Endometrium (tissue), 2 donors: Measurements from ENCODE around the gene KATNB1.
"Not testable (repeated sequence)": the region's sequence is repeated elsewhere in the genome, so short reads cannot be mapped to it uniquely, and the experiment has no call there.

Experiments used
- FAIRE-seq: peaks from 2 replicates; lab custom pipeline; 2012; peaks lifted over from hg19 to GRCh38; lab: Jason Lieb, UNC
- donor health status: control.
- donor health status: control.

KATNB1 gene

GRCh38 chr16:57700781-57701551 is 34.6 kb upstream of the KATNB1 start:
- FAIRE-seq = no peak

GRCh38 chr16:57701759-57702371 is 33.7 kb upstream of the KATNB1 start:
- no peak for FAIRE-seq

- no peak for FAIRE-seq
Measured at GRCh38 chr16:57703416-57704010, 32.1 kb upstream of the KATNB1 start.

GRCh38 chr16:57704011-57704904 is 31.3 kb upstream of the KATNB1 start:
- no peak for FAIRE-seq

- FAIRE-seq = no peak
Measured at GRCh38 chr16:57704905-57705852, 30.4 kb upstream of the KATNB1 start.

- FAIRE-seq = no peak
Measured at GRCh38 chr16:57706717-57707116, 28.9 kb upstream of the KATNB1 start.

GRCh38 chr16:57707331-57707730 is 28.2 kb upstream of the KATNB1 start:
- FAIRE-seq = no peak

GRCh38 chr16:57708168-57708567 is 27.4 kb upstream of the KATNB1 start:
- FAIRE-seq = no peak

- no peak for FAIRE-seq
Measured at GRCh38 chr16:57709663-57710062, 25.9 kb upstream of the KATNB1 start.

GRCh38 chr16:57711346-57711745 is 24.2 kb upstream of the KATNB1 start:
- FAIRE-seq = no peak

- FAIRE-seq = no peak
Measured at GRCh38 chr16:57711993-57712392, 23.6 kb upstream of the KATNB1 start.

GRCh38 chr16:57712569-57712968 is 23.0 kb upstream of the KATNB1 start:
- FAIRE-seq = not testable (repeated sequence)

- FAIRE-seq = no peak
Measured at GRCh38 chr16:57713596-57713995, 22.0 kb upstream of the KATNB1 start.

GRCh38 chr16:57714047-57714446 is 21.5 kb upstream of the KATNB1 start:
- no peak for FAIRE-seq

GRCh38 chr16:57720142-57720575 is 15.4 kb upstream of the KATNB1 start:
- no peak for FAIRE-seq

- no peak for FAIRE-seq
Measured at GRCh38 chr16:57721356-57722209, 14.0 kb upstream of the KATNB1 start.

GRCh38 chr16:57722210-57722499 is 13.4 kb upstream of the KATNB1 start:
- FAIRE-seq = no peak

- no peak for FAIRE-seq
Measured at GRCh38 chr16:57722651-57723050, 12.9 kb upstream of the KATNB1 start.

- no peak for FAIRE-seq
Measured at GRCh38 chr16:57723170-57723569, 12.4 kb upstream of the KATNB1 start.

GRCh38 chr16:57724531-57724930 is 11.0 kb upstream of the KATNB1 start:
- FAIRE-seq = no peak
